CD8-positive, alpha-beta memory T cell (primary cell): ENCODE results near the gene ANAPC4. TPM values are rescaled to one million over a fixed set of nuclear protein-coding genes. Genes with fewer than 3 reads are reported as not detected.

Source experiments
- CTCF ChIA-PET: fragments of 350-600 bp; sonication (Branson Sonifier 250); formaldehyde crosslinking; loops from one replicate; lab custom pipeline; 2021; ENCODE audit warnings: antibody characterized with exemption; lab: Charles Lee
- POLR2A ChIA-PET: fragments of 350-600 bp; sonication (Branson Sonifier 250); formaldehyde crosslinking; loops from one replicate; lab custom pipeline; 2021; ENCODE audit warnings: antibody characterized with exemption; lab: Charles Lee
- DNase-seq, 5 donors: peaks; one replicate each; pipeline versions ENCODE4 v3.0.0 to v3.0.0-alpha.2; 2020 to 2022; ENCODE audit warnings: mixed read lengths in 1 of 5
- H3K27ac ChIP-seq: one replicate; pipeline ENCODE4 v1.7.0; 2013; ENCODE audit warnings: low read depth, mild to moderate bottlenecking, low read length, moderate library complexity
- H3K27me3 ChIP-seq: 2 replicates; pipeline ENCODE4 v1.7.0; 2013; ENCODE audit warnings: low read length, mild to moderate bottlenecking; ENCODE audit not compliant: insufficient read depth, poor library complexity, severe bottlenecking
- H3K36me3 ChIP-seq: 2 replicates; pipeline ENCODE4 v1.7.0; 2013; ENCODE audit warnings: mild to moderate bottlenecking, low read length, moderate library complexity; ENCODE audit not compliant: insufficient read depth
- H3K4me1 ChIP-seq: 2 replicates; pipeline ENCODE4 v1.7.0; 2013; ENCODE audit warnings: mild to moderate bottlenecking, low read length, moderate library complexity; ENCODE audit not compliant: insufficient read depth
- H3K4me3 ChIP-seq: 2 replicates; pipeline ENCODE4 v1.7.0; 2013; ENCODE audit warnings: mild to moderate bottlenecking, low read length
- H3K9me3 ChIP-seq: 2 replicates; pipeline ENCODE4 v1.7.0; 2013; ENCODE audit warnings: mild to moderate bottlenecking, low read length
- H3K27ac Mint-ChIP-seq, 8 donors: one replicate each; pipeline ENCODE4 v1.8.0; 2020 to 2021; ENCODE audit warnings: mixed read lengths in 8 of 8, mild to moderate bottlenecking in 6 of 8, inconsistent platforms in 3 of 8, moderate library complexity in 3 of 8
- H3K27me3 Mint-ChIP-seq, 2 donors: one replicate each; pipeline ENCODE4 v1.8.0; 2020 to 2021; ENCODE audit warnings: mixed read lengths in 2 of 2, mild to moderate bottlenecking in 1 of 2, moderate library complexity in 1 of 2
- H3K36me3 Mint-ChIP-seq, 3 donors: one replicate each; pipeline ENCODE4 v1.8.0; 2020 to 2021; ENCODE audit warnings: mixed read lengths in 3 of 3, inconsistent platforms in 1 of 3, mild to moderate bottlenecking in 1 of 3
- H3K4me1 Mint-ChIP-seq, 3 donors: one replicate each; pipeline ENCODE4 v1.8.0; 2020 to 2021; ENCODE audit warnings: mixed read lengths in 3 of 3, inconsistent platforms in 1 of 3, mild to moderate bottlenecking in 1 of 3
- H3K4me3 Mint-ChIP-seq, 7 donors: one replicate each; pipeline ENCODE4 v1.8.0; 2020 to 2021; ENCODE audit warnings: mixed read lengths in 7 of 7, mild to moderate bottlenecking in 6 of 7, moderate library complexity in 4 of 7, inconsistent platforms in 2 of 7
- H3K9me3 Mint-ChIP-seq, 5 donors: one replicate each; pipeline ENCODE4 v1.8.0; 2020 to 2022; ENCODE audit warnings: mixed read lengths in 5 of 5, mild to moderate bottlenecking in 3 of 5, moderate library complexity in 2 of 5, inconsistent platforms in 1 of 5
- polyA plus RNA-seq: library from polyadenylated mRNA; unstranded; fragments of 300-500 nt; fragmentation: Illumina TruSeq; gene quantifications from one replicate; pipeline ENCODE4 v1.2.3, GENCODE V29; 2021
- total RNA-seq, 2 experiments: library from RNA; stranded (reverse); gene quantifications; one replicate each; pipeline ENCODE4 v1.2.3, GENCODE V29; 2021

Gene ANAPC4
- total and polyA plus RNA-seq, 3 experiments from 2014 or later, result 21.5 to 37.7 (median 35.7) TPM

DNA sequence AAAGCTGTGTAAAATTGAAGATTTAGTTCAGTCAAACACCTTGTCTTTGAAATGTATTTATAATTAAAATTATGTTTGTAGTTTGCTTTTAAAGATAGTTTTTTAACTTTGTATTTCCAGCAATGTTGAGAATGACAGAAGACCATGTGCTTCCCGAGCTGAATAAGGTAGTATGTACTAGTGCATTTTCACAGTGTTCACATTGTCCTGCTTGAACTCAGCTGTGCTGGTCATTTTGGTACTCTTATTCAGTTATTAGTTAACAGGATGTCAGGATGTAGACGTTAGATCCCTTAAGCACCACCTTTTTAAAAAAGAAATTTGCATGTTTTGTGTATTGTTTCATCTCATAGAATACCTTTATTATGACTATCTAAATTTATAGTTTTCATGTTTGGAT lies 28.4 kb downstream of the ANAPC4 start:
- POLR2A ChIA-PET, result no interaction called here
- Mint-ChIP-seq H3K9me3 (no peaks in the 10 kb centered on the region), H3K27ac (no peak overlapping the region), H3K36me3 (peaks cover 0 to 91% (median 22%) of the 10 kb centered on the region in 3 donors), H3K27me3 (no peaks in the 10 kb centered on the region), H3K4me1 (peaks cover 0 to 3% (median 2%) of the 10 kb centered on the region in 3 donors), H3K4me3 (no peak overlapping the region)
- no peaks in the 10 kb centered on the region for H3K4me1 ChIP-seq
- peaks cover 39% of the 10 kb centered on the region for H3K36me3 ChIP-seq
- no peaks in the 10 kb centered on the region for H3K27me3 ChIP-seq
- no peak overlapping the region for H3K27ac ChIP-seq
- no peak for DNase-seq
- no peaks in the 10 kb centered on the region for H3K9me3 ChIP-seq
- no peak overlapping the region for H3K4me3 ChIP-seq
- CTCF ChIA-PET, result interaction anchor here (0.5 to 1.5 kb wide), 2 partner anchors 12 to 23 kb away, joined by 3 to 4 read pairs; no protein-coding TSS in a partner anchor

DNA sequence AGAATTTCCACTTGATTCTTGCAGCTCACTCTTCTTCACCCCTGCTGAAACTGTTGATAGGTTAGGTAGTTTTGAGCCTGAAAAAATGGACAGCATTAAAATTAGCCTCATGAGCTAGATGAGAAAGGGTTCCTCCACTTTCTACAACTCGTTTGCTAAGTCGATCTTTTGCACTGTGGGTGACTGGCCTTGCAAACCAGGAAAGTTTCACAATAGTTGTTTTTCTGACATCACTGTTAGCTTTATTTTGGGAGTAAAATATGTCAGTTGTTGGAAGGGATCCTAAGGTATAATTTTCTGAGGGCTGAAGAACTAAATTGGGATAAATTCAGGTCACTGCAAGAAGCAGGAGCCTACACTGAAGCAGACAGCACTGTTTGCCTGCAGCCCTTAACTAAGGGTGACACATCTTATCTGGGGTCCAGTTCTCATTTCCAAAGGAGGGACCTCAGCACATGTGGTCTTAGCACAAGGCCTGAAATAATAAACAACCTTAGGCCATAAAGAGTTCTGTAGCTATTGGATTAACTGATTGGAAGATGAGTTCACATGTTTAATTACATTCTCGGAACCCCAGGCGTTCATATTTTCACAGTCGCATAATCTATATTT lies 29.1 kb downstream of the ANAPC4 start:
- Mint-ChIP-seq H3K4me3 (no peak overlapping the region), H3K27me3 (no peaks in the 10 kb centered on the region), H3K4me1 (no peaks in the 10 kb centered on the region), H3K36me3 (peaks cover 0 to 91% (median 25%) of the 10 kb centered on the region in 3 donors), H3K9me3 (no peaks in the 10 kb centered on the region), H3K27ac (peak overlapping the region in 1 of 8 donors; percentile 7)
- CTCF ChIA-PET, result interaction anchor here (0.5 to 1.5 kb wide), 2 partner anchors 12 to 22 kb away, joined by 3 to 4 read pairs; no protein-coding TSS in a partner anchor
- Histone ChIP-seq H3K4me1 (no peaks in the 10 kb centered on the region), H3K27me3 (no peaks in the 10 kb centered on the region), H3K4me3 (no peak overlapping the region), H3K9me3 (no peaks in the 10 kb centered on the region), H3K36me3 (peaks cover 45% of the 10 kb centered on the region), H3K27ac (no peak overlapping the region)
- DNase-seq, result no peak
- POLR2A ChIA-PET, result no interaction called here

DNA sequence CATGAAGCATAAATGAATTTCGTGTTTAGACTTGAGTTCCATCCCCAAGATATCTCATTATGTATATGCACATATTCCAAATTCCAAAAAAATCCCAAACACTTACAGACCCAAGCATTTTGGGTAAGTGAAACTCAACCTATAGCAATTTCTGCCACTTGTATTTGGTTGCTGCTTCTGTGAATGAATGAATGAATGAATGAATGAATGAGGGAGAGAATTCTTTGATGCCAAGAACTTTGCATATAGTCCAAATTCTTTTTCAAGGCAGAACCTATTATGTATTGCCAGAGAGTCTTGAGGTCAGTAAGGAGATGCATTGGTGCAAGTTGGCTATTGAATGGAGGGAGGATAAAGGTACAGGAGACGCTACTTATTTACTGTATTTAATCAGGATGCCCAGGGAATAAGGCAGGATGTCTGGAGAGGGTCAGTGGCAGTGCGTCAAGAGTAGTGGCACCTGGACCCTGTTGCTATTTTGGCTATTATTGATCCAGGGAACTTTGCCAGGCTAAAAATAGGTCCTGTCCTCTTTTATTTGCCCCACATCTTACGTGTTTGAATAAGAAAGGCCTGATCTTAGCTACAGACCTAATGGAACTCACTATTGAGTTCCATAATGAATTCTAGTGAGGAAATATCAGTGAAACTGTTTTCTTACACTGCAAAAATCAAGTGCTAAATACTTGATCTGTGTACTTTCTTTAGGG lies 33.9 kb downstream of the ANAPC4 start:
- H3K27me3 Mint-ChIP-seq, result no peaks in the 10 kb centered on the region
- Histone ChIP-seq H3K9me3 (no peaks in the 10 kb centered on the region), H3K4me3 (no peak overlapping the region), H3K36me3 (peaks cover 63% of the 10 kb centered on the region), H3K27me3 (no peaks in the 10 kb centered on the region), H3K27ac (no peak overlapping the region), H3K4me1 (no peaks in the 10 kb centered on the region)
- H3K36me3 Mint-ChIP-seq, result peaks cover 6 to 95% (median 23%) of the 10 kb centered on the region in 3 donors
- H3K27ac Mint-ChIP-seq, result peak overlapping the region in 2 of 8 donors; percentile 12 to 85
- H3K9me3 Mint-ChIP-seq, result no peaks in the 10 kb centered on the region
- ChIA-PET CTCF (no interaction called here), POLR2A (no interaction called here)
- no peaks in the 10 kb centered on the region for H3K4me1 Mint-ChIP-seq
- DNase-seq, result no peak
- H3K4me3 Mint-ChIP-seq, result no peak overlapping the region

DNA sequence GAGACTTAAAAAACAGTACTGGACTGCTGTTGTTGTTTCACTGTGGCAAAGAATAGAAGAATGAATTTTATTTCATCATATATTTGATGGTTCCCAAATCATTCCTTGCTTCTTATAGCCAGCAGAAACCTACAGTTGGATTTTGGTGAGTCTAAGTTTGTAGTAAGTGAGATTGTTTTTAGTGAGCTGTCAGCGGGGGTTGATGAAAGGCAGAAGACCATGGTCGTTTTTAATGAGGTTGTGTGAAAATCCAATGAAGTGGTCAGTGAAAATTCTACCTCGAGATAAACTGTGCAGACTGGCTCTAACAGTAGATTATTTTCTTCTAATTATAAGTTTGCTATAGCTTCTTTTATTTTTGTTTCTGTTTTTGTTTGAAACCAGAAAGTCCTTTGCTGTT lies 36.2 kb downstream of the ANAPC4 start:
- Histone ChIP-seq H3K36me3 (peaks cover 67% of the 10 kb centered on the region), H3K4me3 (no peak overlapping the region), H3K27ac (no peak overlapping the region), H3K9me3 (no peaks in the 10 kb centered on the region), H3K4me1 (no peaks in the 10 kb centered on the region), H3K27me3 (no peaks in the 10 kb centered on the region)
- Mint-ChIP-seq H3K27ac (peak overlapping the region in 3 of 8 donors; percentile 6 to 32 (median 10)), H3K4me3 (no peak overlapping the region), H3K4me1 (no peaks in the 10 kb centered on the region), H3K27me3 (no peaks in the 10 kb centered on the region), H3K9me3 (no peaks in the 10 kb centered on the region), H3K36me3 (peaks cover 6 to 96% (median 28%) of the 10 kb centered on the region in 3 donors)
- POLR2A ChIA-PET, result no interaction called here
- CTCF ChIA-PET, result interaction anchor here (1.4 kb wide), 1 partner anchor 8 kb away, joined by 3 read pairs; no protein-coding TSS in a partner anchor
- no peak for DNase-seq

DNA sequence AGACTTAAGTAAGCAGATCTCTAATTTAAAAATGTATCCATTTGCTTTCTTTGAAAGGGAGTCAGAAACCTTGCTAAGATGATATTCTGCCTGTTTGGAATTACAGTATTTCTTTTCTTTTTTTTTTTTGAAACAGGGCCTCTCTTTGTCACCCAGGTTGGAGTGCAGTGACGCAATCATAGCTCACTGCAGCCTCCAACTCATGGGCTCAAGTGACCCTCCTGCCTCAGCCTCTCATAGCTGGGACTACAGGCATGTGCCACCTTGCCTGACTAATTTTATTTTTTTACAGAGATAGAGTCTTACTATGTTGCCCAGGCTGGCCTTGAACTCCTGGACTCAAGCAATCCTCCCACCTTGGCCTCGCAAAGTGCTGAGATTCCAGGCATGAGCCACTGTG lies 40.0 kb downstream of the ANAPC4 start:
- H3K27me3 ChIP-seq, result no peaks in the 10 kb centered on the region
- H3K9me3 Mint-ChIP-seq, result no peaks in the 10 kb centered on the region
- no peak overlapping the region for H3K4me3 Mint-ChIP-seq
- ChIA-PET CTCF (interaction anchor here (1.3 kb wide), 1 partner anchor 12 kb away, joined by 4 read pairs; no protein-coding TSS in a partner anchor), POLR2A (no interaction called here)
- no peak overlapping the region for H3K27ac Mint-ChIP-seq
- H3K9me3 ChIP-seq, result no peaks in the 10 kb centered on the region
- H3K27ac ChIP-seq, result no peak overlapping the region
- peaks cover 6 to 81% (median 19%) of the 10 kb centered on the region in 3 donors for H3K36me3 Mint-ChIP-seq
- no peaks in the 10 kb centered on the region for H3K4me1 Mint-ChIP-seq
- H3K4me3 ChIP-seq, result no peak overlapping the region
- H3K4me1 ChIP-seq, result no peaks in the 10 kb centered on the region
- peaks cover 37% of the 10 kb centered on the region for H3K36me3 ChIP-seq
- DNase-seq, result no peak
- H3K27me3 Mint-ChIP-seq, result no peaks in the 10 kb centered on the region

DNA sequence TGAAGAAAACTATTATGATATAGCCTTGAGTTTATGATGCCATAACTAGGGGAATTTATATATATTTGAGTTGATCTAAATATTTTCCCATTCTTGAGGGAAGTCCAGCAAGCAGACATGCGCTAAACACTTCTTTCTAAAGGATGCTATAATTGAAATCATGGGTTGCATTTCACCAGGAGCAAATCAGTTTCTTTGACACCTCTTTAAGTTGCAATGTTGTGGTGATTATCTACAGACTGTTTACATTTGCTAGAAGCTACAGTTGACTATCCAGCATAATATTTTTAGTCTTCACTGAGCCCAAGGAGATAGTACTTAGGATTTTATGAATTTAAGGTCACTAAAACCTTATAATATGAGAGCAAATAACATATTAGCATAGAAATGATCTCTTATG lies 43.9 kb downstream of the ANAPC4 start:
- Mint-ChIP-seq H3K27me3 (no peaks in the 10 kb centered on the region), H3K27ac (peak overlapping the region in 2 of 8 donors; percentile 30 to 58), H3K4me1 (no peaks in the 10 kb centered on the region), H3K36me3 (peaks cover 0 to 48% (median 13%) of the 10 kb centered on the region in 3 donors), H3K4me3 (no peak overlapping the region), H3K9me3 (no peaks in the 10 kb centered on the region)
- Histone ChIP-seq H3K9me3 (no peaks in the 10 kb centered on the region), H3K27me3 (no peaks in the 10 kb centered on the region), H3K27ac (no peak overlapping the region), H3K4me1 (no peaks in the 10 kb centered on the region), H3K4me3 (no peak overlapping the region), H3K36me3 (peaks cover 13% of the 10 kb centered on the region)
- CTCF ChIA-PET, result interaction anchor here (1.5 kb wide), 1 partner anchor 8 kb away, joined by 3 read pairs; no protein-coding TSS in a partner anchor
- POLR2A ChIA-PET, result no interaction called here
- DNase-seq, result no peak

DNA sequence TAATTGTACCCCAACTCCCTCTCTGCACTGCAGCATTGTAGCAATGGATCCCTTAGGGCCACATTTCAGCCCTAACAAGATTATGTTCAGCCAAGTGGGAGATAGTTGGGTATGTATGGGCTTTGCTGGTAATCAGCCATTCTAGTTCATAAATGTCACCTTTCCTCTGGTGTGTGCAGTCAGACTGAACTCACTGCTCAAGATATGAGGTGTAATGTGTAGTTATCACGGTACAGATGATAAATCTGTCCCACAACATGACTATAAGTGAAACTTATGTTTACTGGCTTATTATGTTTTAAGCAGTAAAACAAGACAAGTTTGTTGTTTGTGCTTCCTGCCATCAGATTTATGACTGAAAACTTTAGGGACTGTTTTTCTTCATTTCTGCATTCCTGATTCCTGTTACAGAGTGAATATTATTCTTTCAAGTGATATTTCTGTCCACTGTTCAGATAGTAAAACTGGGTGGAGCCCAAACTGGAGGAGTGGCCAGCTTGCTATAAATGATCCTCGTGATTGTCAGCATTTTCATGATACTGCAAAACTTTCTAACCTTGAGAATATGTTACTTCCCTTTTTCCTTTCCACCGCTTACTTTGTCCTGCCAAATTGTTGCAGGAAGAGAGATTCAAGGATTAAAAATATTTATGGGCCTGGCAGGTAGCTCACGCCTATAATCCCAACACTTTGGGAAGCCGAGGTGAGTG lies 44.9 kb downstream of the ANAPC4 start:
- Histone ChIP-seq H3K9me3 (no peaks in the 10 kb centered on the region), H3K27ac (no peak overlapping the region), H3K4me1 (no peaks in the 10 kb centered on the region), H3K4me3 (no peak overlapping the region), H3K27me3 (no peaks in the 10 kb centered on the region), H3K36me3 (peaks cover 9% of the 10 kb centered on the region)
- ChIA-PET CTCF (interaction anchor here (1.5 kb wide), 1 partner anchor 9 kb away, joined by 3 read pairs; no protein-coding TSS in a partner anchor), POLR2A (no interaction called here)
- H3K27ac Mint-ChIP-seq, result peak overlapping the region in 1 of 8 donors; percentile 35
- no peak overlapping the region for H3K4me3 Mint-ChIP-seq
- no peak for DNase-seq
- H3K4me1 Mint-ChIP-seq, result no peaks in the 10 kb centered on the region
- H3K27me3 Mint-ChIP-seq, result no peaks in the 10 kb centered on the region
- peaks cover 0 to 37% (median 8%) of the 10 kb centered on the region in 3 donors for H3K36me3 Mint-ChIP-seq
- H3K9me3 Mint-ChIP-seq, result no peaks in the 10 kb centered on the region
